Activated CD4-positive, alpha-beta T cell treated with anti-CD3 and anti-CD28 coated beads, Interleukin-2, amount 10 ng/mL, durations not matched to agents 24 days and 14 days (primary cell): Measurements from ENCODE around the gene OR6X1. TPM values are rescaled to one million over a fixed set of nuclear protein-coding genes. Genes with fewer than 3 reads are reported as not detected.
"Not testable (repeated sequence)": the region's sequence is repeated elsewhere in the genome, so short reads cannot be mapped to it uniquely, and the experiment has no call there.

ENCODE experiments used
- DNase-seq: peaks from one replicate; pipeline ENCODE4 v3.0.0; 2022
- H3K27ac Mint-ChIP-seq: one replicate; pipeline ENCODE4 v1.8.0; 2022; ENCODE audit warnings: mild to moderate bottlenecking, mixed read lengths
- H3K27me3 Mint-ChIP-seq: one replicate; pipeline ENCODE4 v1.8.0; 2022; ENCODE audit warnings: mixed read lengths
- H3K36me3 Mint-ChIP-seq: one replicate; pipeline ENCODE4 v1.8.0; 2022; ENCODE audit warnings: low read depth, mild to moderate bottlenecking, mixed read lengths
- H3K4me1 Mint-ChIP-seq: one replicate; pipeline ENCODE4 v1.8.0; 2021; ENCODE audit warnings: mixed read lengths
- H3K4me3 Mint-ChIP-seq: one replicate; pipeline ENCODE4 v1.8.0; 2022; ENCODE audit warnings: mild to moderate bottlenecking, moderate library complexity, mixed read lengths
- H3K9me3 Mint-ChIP-seq: one replicate; pipeline ENCODE4 v1.8.0; 2021; ENCODE audit warnings: mixed read lengths
- intact Hi-C: fragments of 100-400 bp; cut with micrococcal nuclease; formaldehyde crosslinking; loops from one replicate; pipeline ENCODE4 v1.15.1; 2023
- total RNA-seq: library from RNA; stranded (reverse); gene quantifications from 2 replicates; pipeline ENCODE4 v1.2.3, GENCODE V29; 2022

OR6X1 gene
- total RNA-seq, 1 donor from 2014 or later, result not detected

DNA sequence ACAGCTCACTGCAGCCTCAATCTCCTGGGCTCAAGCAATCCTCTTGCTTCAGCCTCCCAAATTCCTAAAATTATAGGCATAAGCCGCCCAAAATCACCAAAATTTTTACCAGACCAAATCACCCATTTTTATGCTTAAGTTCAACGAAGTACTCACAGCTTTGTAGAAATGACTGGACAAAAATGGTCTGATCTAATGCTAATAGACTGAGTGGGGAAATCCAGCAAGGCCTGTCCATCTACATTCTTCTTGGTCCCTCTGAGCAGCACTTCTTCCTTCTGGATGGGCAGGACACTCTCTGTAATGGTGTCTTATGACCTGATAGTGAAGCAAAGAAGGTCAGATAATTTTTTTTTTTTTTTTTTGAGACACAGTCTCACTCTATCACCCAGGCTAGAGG lies 18.7 kb upstream of the OR6X1 start:
- no peaks in the 10 kb centered on the region for H3K4me1 Mint-ChIP-seq
- peaks cover 4% of the 10 kb centered on the region for H3K9me3 Mint-ChIP-seq
- no peak overlapping the region for H3K4me3 Mint-ChIP-seq
- no peaks in the 10 kb centered on the region for H3K36me3 Mint-ChIP-seq
- intact Hi-C loops, result no loop called here
- peak; percentile 17 for DNase-seq
- H3K27me3 Mint-ChIP-seq, result peaks cover 7% of the 10 kb centered on the region
- no peak overlapping the region for H3K27ac Mint-ChIP-seq

DNA sequence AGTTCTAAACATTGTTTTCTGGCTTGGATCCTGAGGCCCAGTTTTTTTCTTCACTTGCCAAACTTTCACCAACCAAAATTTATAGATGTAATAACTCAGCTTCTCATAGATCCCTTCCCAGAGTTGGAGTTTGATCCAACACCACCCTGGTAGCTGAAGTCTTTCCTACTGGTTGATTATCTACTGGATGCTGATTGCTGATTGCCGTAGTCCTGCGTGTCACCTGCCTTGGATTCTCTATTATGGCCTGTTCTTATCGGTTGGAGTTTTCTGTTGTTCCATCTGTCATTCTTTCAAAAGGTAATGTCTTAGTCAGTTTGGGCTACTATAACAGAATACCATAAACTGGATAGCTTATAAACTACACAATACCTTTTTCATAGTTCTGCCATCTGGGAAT lies 17.3 kb upstream of the OR6X1 start:
- H3K4me1 Mint-ChIP-seq, result no peaks in the 10 kb centered on the region
- no peaks in the 10 kb centered on the region for H3K36me3 Mint-ChIP-seq
- H3K27ac Mint-ChIP-seq, result no peak overlapping the region
- DNase-seq, result peak; percentile 12
- no peak overlapping the region for H3K4me3 Mint-ChIP-seq
- intact Hi-C loops, result no loop called here
- H3K27me3 Mint-ChIP-seq, result peaks cover 9% of the 10 kb centered on the region
- H3K9me3 Mint-ChIP-seq, result peaks cover 4% of the 10 kb centered on the region

DNA sequence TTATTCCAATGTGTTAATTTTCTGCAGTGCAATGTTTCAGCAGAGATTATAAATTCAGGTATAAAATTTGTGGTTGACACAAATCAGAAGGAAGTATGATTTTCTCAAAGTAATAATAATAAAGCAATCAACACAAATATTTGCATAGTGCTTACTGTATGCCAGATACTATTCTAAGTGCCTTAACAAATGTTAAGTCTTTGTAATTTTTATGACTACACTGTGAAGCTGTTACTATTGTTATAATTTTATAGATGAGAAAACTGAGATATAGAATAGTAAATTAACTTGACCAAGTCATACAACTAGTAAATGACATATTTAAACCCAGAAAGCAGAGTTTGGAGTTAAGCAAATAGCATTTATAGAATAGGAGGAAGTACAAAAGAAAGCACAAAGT lies 16.4 kb upstream of the OR6X1 start:
- intact Hi-C loops, result no loop called here
- no peak overlapping the region for H3K27ac Mint-ChIP-seq
- DNase-seq, result no peak
- H3K4me1 Mint-ChIP-seq, result no peaks in the 10 kb centered on the region
- H3K4me3 Mint-ChIP-seq, result no peak overlapping the region
- H3K9me3 Mint-ChIP-seq, result peaks cover 4% of the 10 kb centered on the region
- peaks cover 14% of the 10 kb centered on the region for H3K27me3 Mint-ChIP-seq
- H3K36me3 Mint-ChIP-seq, result no peaks in the 10 kb centered on the region

DNA sequence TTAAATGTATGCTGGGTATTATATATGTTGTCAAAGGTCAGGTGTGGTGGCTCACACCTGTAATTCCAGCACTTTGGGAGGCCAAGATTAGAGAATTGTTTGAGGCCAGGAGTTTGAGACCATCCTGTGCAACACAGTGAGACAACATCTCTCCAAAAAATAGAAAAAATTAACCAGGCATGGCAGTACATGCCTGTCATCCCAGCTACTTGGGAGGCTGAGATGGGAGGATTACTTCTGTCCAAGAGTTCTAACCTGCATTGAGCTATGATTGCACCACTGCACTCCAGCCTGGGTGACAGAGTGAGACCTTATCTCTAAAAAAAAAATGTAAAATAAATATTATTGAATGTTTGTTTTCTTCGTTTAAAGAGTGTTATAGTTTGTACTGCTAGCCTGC lies 11.3 kb upstream of the OR6X1 start:
- Mint-ChIP-seq H3K27ac (no peak overlapping the region), H3K27me3 (peaks cover 15% of the 10 kb centered on the region), H3K36me3 (peaks cover 3% of the 10 kb centered on the region), H3K9me3 (peaks cover 11% of the 10 kb centered on the region), H3K4me1 (peaks cover 2% of the 10 kb centered on the region), H3K4me3 (no peak overlapping the region)
- intact Hi-C loops, result loop anchor here (10.0 kb wide), 1 partner anchor 1091 kb away; no protein-coding TSS in a partner anchor
- peak; percentile 2 for DNase-seq

DNA sequence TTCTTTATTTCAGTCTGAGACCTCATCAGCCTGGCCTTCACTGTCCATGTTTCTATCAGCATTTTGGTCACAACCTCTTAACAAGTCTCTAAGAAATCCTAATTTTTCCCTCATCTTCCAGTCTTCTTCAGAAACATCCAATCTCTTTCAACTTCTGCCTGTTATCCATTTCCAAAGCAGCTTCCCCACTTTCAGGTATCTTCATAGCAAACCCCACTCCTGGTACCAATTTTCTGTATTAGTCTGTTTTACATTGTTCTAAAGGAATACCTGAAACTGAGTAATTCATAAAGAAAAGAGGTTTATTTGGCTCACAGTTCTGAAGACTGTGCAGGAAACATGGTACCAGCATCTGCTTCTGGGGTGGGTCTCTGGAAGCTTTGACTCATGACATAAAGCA lies 8.1 kb upstream of the OR6X1 start:
- no peak for DNase-seq
- H3K4me1 Mint-ChIP-seq, result peaks cover 9% of the 10 kb centered on the region
- H3K9me3 Mint-ChIP-seq, result peaks cover 18% of the 10 kb centered on the region
- intact Hi-C loops, result loop anchor here (10.0 kb wide), 1 partner anchor 1088 kb away; no protein-coding TSS in a partner anchor
- H3K27ac Mint-ChIP-seq, result no peak overlapping the region
- H3K36me3 Mint-ChIP-seq, result peaks cover 8% of the 10 kb centered on the region
- peaks cover 13% of the 10 kb centered on the region for H3K27me3 Mint-ChIP-seq
- no peak overlapping the region for H3K4me3 Mint-ChIP-seq

DNA sequence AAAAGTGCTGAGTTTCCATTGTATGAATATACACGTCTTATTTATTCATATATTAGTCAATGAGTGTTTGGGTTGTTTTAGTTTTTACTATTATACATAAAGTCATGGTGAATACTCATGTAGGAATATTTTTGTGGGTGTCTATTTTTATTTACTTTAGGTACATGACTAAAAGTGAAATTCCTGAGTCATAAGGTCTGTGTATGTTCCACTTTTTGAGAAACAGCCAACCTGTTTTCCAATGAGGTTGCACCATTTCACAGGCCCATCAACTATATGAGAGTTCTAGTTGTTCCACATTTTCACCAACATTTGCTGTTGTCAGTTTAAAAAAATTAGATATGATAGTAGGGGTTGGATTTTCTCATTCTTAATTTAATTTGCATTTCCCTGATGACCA lies 6.6 kb upstream of the OR6X1 start:
- Mint-ChIP-seq H3K4me1 (peaks cover 15% of the 10 kb centered on the region), H3K27ac (peak overlapping the region; percentile 65), H3K36me3 (peaks cover 8% of the 10 kb centered on the region), H3K9me3 (peaks cover 22% of the 10 kb centered on the region), H3K4me3 (no peak overlapping the region), H3K27me3 (peaks cover 6% of the 10 kb centered on the region)
- intact Hi-C loops, result loop anchor here (10.0 kb wide), 1 partner anchor 1086 kb away; no protein-coding TSS in a partner anchor
- DNase-seq, result peak; percentile 55

DNA sequence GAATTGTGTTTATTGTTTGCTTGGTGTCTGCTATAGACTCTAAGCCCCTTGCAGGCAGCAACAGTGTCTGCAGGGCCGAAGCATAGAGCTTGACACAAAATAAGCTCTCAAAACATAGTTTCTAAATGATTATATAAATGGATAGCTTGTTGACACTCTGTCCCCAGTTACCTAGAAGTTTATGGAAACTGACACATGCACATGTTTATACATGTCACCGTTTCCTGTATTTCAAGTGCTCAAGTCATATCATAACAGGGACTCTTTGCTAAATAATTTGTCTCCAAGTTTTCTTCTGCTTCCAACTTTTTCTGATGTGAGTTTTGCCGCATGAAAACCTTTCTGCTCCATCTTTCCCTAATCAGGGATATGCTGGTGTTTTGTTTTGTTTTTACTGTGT lies 3.7 kb upstream of the OR6X1 start:
- Mint-ChIP-seq H3K9me3 (peaks cover 29% of the 10 kb centered on the region), H3K4me1 (peaks cover 44% of the 10 kb centered on the region), H3K4me3 (no peak overlapping the region), H3K27me3 (peaks cover 4% of the 10 kb centered on the region), H3K27ac (peak overlapping the region; percentile 59), H3K36me3 (peaks cover 8% of the 10 kb centered on the region)
- intact Hi-C loops, result loop anchor here (10.0 kb wide), 1 partner anchor 307 kb away; no protein-coding TSS in a partner anchor
- no peak for DNase-seq

DNA sequence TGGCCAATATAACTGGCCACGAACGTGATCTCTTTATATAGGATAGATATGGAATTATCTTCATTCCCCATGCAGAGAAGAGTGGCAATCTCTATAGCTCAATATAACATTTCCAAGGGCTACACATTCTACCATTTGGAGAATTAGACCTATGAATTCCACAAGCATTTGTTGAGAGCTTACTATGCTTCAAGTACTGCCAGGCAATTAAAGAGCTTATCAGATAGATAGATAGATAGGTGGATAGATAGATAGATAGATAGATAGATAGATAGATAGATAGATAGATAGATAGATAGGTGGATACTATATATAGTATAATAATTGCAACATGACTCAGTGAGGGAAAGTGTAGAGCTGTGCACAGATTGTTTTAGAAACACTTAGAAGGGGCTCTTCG lies 1.5 kb upstream of the OR6X1 start:
- Mint-ChIP-seq H3K36me3 (peaks cover 8% of the 10 kb centered on the region), H3K27ac (peak overlapping the region; percentile 67), H3K27me3 (peaks cover 10% of the 10 kb centered on the region), H3K4me1 (peaks cover 50% of the 10 kb centered on the region), H3K4me3 (peak overlapping the region; percentile 45), H3K9me3 (peaks cover 29% of the 10 kb centered on the region)
- no peak for DNase-seq
- intact Hi-C loops, result loop anchor here (10.0 kb wide), 1 partner anchor 309 kb away; no protein-coding TSS in a partner anchor

DNA sequence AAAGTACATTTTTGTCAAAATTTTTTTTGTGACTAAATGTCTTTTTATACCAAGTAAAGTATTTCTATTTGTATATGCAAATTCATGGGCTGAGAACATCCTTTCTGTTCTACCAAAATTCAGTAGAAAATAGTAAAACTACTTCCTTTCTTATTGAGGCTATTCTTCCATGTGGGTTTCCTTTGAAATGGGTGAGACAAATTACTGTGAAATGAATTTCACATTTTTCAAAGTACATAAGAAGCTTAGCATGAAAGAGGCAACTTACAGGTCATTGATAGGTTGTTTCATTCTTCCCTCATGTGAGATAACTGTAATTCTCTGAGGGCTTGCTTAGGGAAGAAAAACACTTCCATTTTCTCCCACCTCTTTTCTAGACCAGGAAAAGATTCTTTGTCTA lies 1.0 kb upstream of the OR6X1 start:
- H3K36me3 Mint-ChIP-seq, result peaks cover 8% of the 10 kb centered on the region
- peaks cover 50% of the 10 kb centered on the region for H3K4me1 Mint-ChIP-seq
- DNase-seq, result no peak
- H3K9me3 Mint-ChIP-seq, result peaks cover 31% of the 10 kb centered on the region
- peaks cover 10% of the 10 kb centered on the region for H3K27me3 Mint-ChIP-seq
- peak overlapping the region; percentile 67 for H3K27ac Mint-ChIP-seq
- intact Hi-C loops, result loop anchor here (10.0 kb wide), 1 partner anchor 309 kb away; no protein-coding TSS in a partner anchor
- peak overlapping the region; percentile 45 for H3K4me3 Mint-ChIP-seq

DNA sequence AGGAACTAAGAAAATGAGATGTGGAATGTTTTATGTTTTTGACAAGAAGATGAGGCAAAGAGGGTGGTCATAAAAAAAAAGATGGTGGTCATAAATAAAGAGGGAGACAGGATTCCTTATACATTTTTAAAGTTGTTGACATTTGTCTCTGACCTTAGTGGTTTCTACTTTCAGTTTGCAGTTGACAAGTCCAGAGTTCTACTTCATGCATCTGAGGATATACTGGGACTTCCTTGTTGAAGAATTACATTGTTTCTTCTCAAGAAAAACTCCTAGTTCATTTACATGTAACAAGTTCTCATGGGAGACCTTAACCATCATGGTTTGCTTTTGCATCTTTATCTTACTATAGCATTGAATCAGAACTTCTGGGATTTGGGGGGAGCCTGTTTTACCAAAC lies 1.2 kb downstream of the OR6X1 start:
- Mint-ChIP-seq H3K9me3 (peaks cover 35% of the 10 kb centered on the region), H3K27me3 (peaks cover 28% of the 10 kb centered on the region), H3K4me3 (peak overlapping the region; percentile 44), H3K4me1 (peaks cover 44% of the 10 kb centered on the region), H3K27ac (peak overlapping the region; percentile 87), H3K36me3 (peaks cover 6% of the 10 kb centered on the region)
- intact Hi-C loops, result loop anchor here (10.0 kb wide), 1 partner anchor 312 kb away; no protein-coding TSS in a partner anchor
- no peak for DNase-seq

DNA sequence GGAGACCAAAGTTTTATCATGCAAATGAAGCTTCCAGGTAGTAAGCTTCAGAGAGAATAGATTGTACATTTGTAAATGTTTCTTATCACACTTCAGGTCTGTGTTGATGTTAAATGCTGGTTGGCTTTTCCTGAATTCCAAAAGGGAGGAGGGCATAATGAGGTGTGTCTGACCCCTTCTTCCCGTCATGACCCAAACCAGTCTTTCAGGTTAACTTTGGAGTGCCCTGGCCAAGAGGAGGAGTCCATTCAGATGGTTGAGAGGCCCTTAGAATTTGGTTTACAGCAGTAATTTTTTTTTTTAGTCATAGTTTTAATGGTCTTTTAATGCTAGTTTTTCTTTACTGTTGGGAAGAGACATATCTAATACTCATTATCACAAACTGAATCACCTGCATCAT lies 2.5 kb downstream of the OR6X1 start:
- H3K4me1 Mint-ChIP-seq, result peaks cover 43% of the 10 kb centered on the region
- peaks cover 36% of the 10 kb centered on the region for H3K9me3 Mint-ChIP-seq
- no peak overlapping the region for H3K4me3 Mint-ChIP-seq
- peaks cover 2% of the 10 kb centered on the region for H3K36me3 Mint-ChIP-seq
- H3K27ac Mint-ChIP-seq, result no peak overlapping the region
- H3K27me3 Mint-ChIP-seq, result peaks cover 33% of the 10 kb centered on the region
- DNase-seq, result no peak
- intact Hi-C loops, result loop anchor here (10.0 kb wide), 1 partner anchor 313 kb away; no protein-coding TSS in a partner anchor

DNA sequence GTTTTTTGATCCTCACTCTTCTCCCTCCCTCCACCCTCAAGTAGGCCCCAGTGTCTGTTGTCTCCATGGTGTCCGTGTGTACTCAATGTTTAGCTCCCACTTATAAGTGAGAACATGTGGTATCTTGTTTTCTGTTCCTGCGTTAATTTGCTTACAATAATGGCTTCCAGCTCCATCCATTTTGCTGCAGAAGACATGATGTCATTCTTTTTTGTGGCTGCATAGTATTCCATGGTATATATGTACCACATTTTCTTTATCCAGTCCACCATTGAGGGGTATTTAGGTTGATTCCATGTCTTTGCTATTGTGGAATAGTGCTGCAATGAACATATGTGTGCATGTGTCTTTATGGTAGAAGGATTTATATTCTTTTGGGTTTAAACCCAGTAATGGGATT lies 6.0 kb downstream of the OR6X1 start:
- H3K4me3 Mint-ChIP-seq, H3K27ac Mint-ChIP-seq, DNase-seq, intact Hi-C loops, H3K36me3 Mint-ChIP-seq: not testable (repeated sequence)
- H3K27me3 Mint-ChIP-seq, result peaks cover 56% of the 10 kb centered on the region
- H3K4me1 Mint-ChIP-seq, result peaks cover 13% of the 10 kb centered on the region
- peaks cover 22% of the 10 kb centered on the region for H3K9me3 Mint-ChIP-seq

DNA sequence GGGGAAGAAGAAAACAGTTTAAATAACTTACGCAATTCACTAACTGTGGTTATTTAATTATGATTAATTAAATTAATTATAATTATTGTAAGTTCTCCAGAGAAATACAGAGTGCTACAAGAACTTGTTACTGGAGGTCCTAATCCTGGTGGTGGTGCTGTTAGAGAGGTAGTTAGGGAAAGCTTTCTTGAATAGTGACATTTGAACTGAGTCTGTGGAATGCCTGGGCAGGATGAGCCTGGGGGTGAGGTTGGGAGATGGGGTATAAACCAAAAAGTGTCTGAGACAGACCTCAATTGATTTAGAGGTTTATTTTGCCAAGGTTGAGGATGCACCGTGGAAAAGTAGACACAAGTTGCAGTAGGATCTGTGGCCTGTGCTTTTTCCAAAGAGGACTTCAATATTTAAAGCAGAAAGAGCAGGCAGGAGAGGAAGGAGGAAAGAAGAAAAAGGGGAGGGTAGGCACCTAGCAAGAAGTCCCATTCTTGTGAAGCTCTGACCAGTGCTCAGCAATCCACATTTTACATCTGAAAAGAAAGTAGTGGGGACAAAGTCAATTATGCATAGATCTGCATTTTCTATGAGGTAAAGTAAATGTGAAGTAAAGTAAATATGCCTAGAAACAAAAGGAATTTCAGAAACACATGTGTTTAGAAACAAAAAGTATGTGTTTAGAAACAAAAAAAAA lies 8.4 kb downstream of the OR6X1 start:
- Mint-ChIP-seq H3K4me1 (peaks cover 14% of the 10 kb centered on the region), H3K27ac (no peak overlapping the region), H3K9me3 (peaks cover 15% of the 10 kb centered on the region), H3K4me3 (no peak overlapping the region), H3K27me3 (peaks cover 49% of the 10 kb centered on the region), H3K36me3 (no peaks in the 10 kb centered on the region)
- intact Hi-C loops, result no loop called here
- DNase-seq, result no peak

DNA sequence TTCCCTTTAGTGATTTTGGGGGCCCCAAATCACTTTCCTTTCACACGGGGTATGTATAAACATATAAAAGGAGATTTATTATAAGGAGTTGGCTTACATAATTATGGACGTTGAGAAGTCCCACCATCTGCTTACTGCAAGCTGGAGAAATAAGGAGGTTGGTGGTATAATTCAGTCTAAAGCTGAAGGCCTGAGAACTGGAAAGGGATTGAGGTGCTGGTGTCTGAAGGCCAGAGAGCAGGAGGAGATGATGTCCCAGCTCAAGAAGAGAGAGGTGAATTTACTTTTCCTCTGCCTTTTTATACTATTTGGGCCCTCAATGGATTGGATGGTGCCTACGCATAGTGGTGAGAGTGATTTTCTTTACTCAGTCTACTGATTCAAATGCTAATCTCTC lies 11.6 kb downstream of the OR6X1 start:
- DNase-seq, result peak; percentile 34
- peak overlapping the region; percentile 90 for H3K4me3 Mint-ChIP-seq
- H3K36me3 Mint-ChIP-seq, result peaks cover 12% of the 10 kb centered on the region
- no peak overlapping the region for H3K27ac Mint-ChIP-seq
- peaks cover under 1% of the 10 kb centered on the region for H3K9me3 Mint-ChIP-seq
- peaks cover 25% of the 10 kb centered on the region for H3K4me1 Mint-ChIP-seq
- peaks cover 24% of the 10 kb centered on the region for H3K27me3 Mint-ChIP-seq
- intact Hi-C loops, result loop anchor here (5.0 kb wide), 2 partner anchors 375 to 880 kb away; partner anchors contain the start of genes TBRG1 and VWA5A
